GM18873 (cell line): ENCODE measurements around the gene IL37.
"Not testable (repeated sequence)": the region's sequence is repeated elsewhere in the genome, so short reads cannot be mapped to it uniquely, and the experiment has no call there.

Source experiments
- ATAC-seq: cut with Tn5 transposase; IDR thresholded peaks from one replicate; pipeline ENCODE4 v1.9.1; 2021; ENCODE audit warnings: mild to moderate bottlenecking, moderate library complexity, moderate number of reproducible peaks; ENCODE audit not compliant: unreplicated experiment, low FRiP score

Gene IL37

GRCh38 chr2:112887964-112888749 is 22.8 kb upstream of the IL37 start:
- no peak for ATAC-seq

- no peak for ATAC-seq
These were observed 21.0 kb upstream of the IL37 start for GRCh38 chr2:112889976-112890375.

GRCh38 chr2:112891385-112891831 is 19.6 kb upstream of the IL37 start:
- ATAC-seq: no peak

GRCh38 chr2:112893752-112894151 is 17.2 kb upstream of the IL37 start:
- ATAC-seq: no peak

DNA sequence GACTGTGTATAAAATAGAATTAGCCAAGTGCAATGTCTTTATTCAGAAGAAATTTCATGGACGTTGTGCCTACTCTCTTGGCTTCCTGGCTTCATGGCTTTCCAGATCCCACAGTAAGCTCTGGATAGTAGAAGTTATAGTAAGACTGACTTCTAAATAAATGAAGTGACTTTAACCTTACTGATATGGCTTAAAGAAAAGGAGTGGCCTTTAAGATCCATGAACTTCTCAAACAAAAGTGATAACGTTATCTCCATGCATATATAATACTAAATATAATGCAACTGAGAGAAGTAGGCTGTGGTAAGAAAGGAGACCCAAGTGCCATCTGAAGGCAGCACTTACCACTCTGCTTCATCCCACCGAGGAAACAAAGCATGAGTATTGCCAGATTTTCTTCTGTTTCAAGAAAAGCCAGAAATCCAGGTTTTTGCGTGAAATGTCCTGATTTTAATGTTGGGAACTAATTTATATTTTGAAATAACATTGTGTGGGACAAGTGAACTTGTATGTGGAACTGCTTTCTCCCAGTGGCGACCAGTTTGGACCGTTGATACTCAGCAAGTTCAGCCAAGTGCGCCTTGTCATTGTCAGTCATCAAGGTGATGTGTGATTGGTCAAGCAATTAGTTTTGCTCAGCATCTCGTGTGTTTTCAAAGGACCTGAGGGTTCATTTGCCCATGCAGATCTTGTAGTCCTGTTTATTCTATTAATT is 13.9 kb upstream of the IL37 start:
- no peak for ATAC-seq

DNA sequence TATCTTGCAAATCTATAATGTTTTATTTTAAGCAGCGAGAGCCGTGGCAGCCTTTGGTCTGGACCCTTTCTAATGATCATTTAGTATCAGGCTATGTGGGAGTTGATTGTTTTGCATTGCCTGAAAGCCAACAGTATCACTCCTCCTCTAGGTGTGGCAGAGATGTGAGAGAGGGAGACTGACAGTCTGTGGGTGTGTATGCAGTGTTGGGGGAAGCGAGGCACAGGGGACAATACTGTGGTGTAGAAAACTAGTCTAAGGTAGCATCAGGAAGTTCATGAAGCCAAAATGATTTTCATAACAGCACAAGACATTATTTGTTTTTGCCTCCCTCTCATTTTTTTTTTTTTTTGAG is 13.4 kb upstream of the IL37 start:
- ATAC-seq: no peak

GRCh38 chr2:112901431-112902065 is 9.4 kb upstream of the IL37 start:
- ATAC-seq: not testable (repeated sequence)

DNA sequence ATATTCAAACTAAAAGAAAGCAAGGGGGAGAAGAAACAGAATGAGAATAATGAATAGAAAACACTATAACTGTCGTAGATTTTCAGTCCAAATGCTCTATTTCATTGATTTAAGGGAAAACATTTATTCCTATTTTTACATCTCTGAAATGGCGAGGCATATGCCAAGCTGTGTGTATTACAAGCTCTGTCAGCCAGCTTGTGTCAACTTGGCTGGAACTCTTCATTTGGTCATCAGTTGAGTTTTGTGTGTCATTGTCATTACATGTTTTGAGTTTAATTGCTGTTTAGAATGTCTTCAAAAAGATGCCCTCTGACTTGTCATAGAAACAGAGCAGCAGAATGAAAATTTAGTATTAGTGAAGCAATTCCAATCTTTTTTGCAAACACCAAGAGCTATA is 8.1 kb upstream of the IL37 start:
- ATAC-seq: no peak

DNA sequence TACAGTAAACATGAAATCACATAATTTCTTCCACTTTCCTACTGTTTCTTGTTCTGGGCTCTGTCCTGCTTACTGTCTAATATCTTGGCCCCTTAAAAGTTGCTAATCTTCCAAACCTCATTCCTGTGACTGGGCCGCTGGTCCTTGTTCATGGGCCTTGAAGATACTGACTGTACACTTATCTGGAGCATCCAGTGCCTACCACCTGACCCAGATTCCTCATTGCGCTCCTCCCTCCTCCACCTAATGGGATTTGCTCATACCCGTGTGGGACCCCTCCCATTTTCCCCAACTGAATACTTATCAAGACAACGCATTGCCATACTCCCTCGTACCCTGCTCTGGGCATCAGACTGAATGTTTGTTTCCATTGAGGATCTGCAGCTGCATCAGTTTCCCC is 6.1 kb upstream of the IL37 start:
- ATAC-seq: no peak

DNA sequence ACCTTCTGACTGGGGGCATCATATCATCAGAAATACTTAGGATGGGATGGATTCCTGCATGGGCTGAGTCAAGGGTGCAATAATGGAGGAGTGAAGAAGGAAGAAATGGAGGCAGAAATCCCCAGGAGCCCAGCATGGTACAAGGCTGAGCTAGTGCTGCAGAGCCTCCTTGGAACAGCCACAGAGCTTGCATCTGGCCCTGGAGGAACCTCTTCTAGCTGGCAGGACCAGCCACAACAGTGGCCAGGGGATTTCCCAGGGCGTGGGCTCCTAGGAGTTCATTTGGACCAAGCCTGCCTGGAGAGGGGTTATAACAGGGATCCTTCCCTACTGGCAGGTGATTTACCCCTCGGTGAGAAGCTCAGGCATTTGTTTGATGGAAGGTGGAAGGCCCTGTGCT is 4.7 kb upstream of the IL37 start:
- ATAC-seq: no peak

- no peak for ATAC-seq
These were observed 3.7 kb upstream of the IL37 start for GRCh38 chr2:112907001-112907949.

DNA sequence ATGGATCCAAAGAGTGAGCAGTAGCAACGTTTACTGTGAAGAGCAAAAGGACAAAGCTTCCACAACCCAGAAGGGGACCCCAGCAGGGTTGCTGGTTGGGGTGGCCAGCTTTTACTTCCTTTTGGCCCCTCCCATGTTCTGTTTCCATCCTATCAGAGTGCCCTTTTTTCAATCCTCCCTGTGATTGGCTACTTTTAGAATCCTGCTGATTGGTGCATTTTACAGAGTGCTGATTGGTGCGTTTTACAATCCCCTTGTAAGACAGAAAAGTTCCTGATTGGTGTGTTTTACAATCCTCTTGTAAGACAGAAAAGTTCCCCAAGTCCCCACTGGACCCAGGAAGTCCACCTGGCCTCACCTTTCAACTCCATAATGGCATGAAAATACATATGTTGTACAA is 2.4 kb upstream of the IL37 start:
- ATAC-seq: not testable (repeated sequence)

DNA sequence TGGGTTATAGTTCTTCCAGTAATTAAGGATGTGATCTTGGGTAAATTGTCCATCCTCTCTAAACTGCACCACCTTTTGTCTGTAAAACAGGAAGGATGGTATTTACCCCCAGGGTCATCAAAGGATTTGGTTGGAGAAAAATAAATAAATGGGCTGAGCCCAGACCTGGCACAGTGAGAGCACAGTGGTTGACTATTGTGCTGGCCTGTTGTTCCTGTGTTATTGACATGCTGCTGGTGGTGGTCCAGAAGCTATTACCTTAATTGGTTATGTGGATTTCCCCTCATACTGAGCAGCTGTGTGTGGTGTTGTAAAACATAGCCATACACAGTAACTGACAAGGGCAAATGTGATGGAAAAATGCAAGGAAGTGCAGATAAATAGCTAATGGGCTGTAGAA is 746 bp upstream of the IL37 start:
- ATAC-seq: no peak

GRCh38 chr2:112912403-112912802 is 1.4 kb downstream of the IL37 start:
- no peak for ATAC-seq

DNA sequence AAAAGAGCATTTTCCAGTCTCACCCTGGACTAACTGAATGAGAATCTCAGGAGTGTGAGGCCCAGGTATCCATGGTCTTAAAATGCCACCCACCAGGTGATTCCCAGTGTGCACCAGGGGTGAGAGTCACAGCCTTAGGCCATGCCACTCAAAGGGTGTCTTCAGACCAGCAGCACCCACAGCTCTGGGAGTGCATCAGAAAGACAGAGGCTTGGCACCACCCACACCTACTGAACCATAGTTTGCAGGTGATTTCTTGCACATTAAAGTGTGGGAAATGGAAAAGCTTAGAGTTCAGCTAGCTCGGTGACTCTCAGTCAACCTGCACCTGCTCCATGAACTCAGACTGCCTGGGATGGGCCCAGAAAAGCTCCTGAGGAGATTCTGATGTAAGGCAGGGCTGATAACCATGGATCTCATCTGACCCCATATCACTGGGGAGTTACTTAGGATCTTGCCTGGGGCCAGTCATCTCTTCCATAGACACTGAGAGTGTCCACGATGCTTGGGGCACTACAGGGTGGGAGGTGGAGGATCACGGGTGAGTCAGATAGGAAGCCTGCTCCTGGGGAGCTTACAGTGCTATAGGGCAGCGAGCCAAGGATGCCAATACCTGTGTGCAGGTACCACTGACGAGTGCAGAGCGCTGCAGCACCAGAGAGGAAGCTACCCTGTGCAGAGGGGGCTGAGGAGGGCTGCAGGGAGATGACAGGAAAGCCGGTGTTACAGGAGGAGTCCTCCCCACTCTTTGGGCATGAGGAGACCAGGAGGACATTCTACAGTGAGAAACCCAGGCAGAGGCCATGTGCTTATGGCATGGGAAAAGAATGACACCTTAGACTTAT is 4.6 kb downstream of the IL37 start:
- no peak for ATAC-seq

- no peak for ATAC-seq
These were observed 5.2 kb downstream of the IL37 start for GRCh38 chr2:112916145-112916571.

DNA sequence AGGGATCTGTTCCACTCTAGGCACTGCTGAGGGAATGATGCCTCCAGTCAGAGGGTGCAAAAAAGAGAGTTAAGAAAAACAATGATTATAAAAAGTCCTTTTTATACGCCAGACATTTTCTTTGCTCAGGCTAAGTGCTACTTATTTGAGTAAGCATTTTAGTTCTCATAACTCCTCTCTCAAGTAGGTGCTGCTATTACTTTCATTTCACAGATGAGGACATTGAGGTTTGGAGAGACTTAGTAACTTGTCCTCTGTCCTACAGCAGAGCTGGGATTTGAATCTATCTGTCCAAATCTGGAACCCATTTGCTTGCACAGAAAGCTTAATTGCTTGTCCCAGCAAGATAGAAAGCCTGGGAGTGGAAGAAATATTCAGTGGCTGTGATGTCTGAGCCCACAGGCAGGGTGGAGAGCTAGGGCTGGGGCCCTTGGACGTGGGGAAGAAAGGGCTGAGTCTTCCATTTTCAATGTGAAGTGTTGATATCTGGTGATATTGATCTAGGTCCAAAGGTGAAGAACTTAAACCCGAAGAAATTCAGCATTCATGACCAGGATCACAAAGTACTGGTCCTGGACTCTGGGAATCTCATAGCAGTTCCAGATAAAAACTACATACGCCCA is 5.8 kb downstream of the IL37 start:
- no peak for ATAC-seq

GRCh38 chr2:112917856-112918255 is 6.9 kb downstream of the IL37 start:
- no peak for ATAC-seq

- ATAC-seq: no peak
These were observed 7.3 kb downstream of the IL37 start for GRCh38 chr2:112918256-112918655.
